ENCODE results near the gene ZBED2. TPM values are rescaled to one million over a fixed set of nuclear protein-coding genes. Genes with fewer than 3 reads are reported as not detected.

Gene ZBED2
- polyA plus RNA-seq, 1 donor (not counting 4 experiments of a cell fraction or from before 2014, with no cell fraction given) = 120 TPM

DNA sequence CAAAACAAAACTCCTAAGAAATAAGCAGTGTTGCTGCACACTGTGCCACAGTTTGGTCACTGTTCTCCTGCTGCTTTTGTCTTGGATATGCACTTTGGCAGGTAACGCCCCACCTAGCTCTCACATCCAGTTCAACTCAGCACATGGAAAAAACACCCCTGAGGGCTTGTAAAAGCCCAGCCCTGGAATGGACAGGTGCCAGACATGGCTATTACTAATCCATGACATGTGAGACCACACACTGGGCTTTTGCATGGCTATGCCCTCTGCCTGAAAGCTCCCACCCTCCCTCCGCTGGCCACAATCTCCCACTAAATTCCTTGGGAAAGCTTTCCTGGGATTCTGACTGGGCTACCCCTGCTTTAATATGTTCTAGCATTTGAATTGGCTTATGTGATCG is 24.7 kb upstream of the ZBED2 start:
- H2AFZ ChIP-seq (ENCODE audit: control insufficient read depth, low read length) = no peak overlapping the region
- no peaks in the 10 kb centered on the region for H4K20me1 ChIP-seq (ENCODE audit: control insufficient read depth, extremely low read depth, insufficient read depth, low read length)
- H3K4me3 ChIP-seq (ENCODE audit: control insufficient read depth in 2 of 3, extremely low read depth in 1 of 3, insufficient read depth in 2 of 3, low read depth in 1 of 3, low read length in 3 of 3) = no peak overlapping the region
- H3K9me3 ChIP-seq (ENCODE audit: control insufficient read depth, low read depth, low read length) = no peaks in the 10 kb centered on the region
- no peaks in the 10 kb centered on the region for H3K9me1 ChIP-seq (ENCODE audit: control insufficient read depth, extremely low read depth, insufficient read depth, low read length)
- no peaks in the 10 kb centered on the region for H3K79me2 ChIP-seq (ENCODE audit: control insufficient read depth, insufficient read depth, low read length)
- H3K27me3 ChIP-seq (ENCODE audit: control insufficient read depth, extremely low read depth, insufficient read depth, low read length) = no peaks in the 10 kb centered on the region
- H3K4me2 ChIP-seq (ENCODE audit: control insufficient read depth, extremely low read depth, insufficient read depth, low read depth, low read length) = no peak overlapping the region
- DNase-seq (ENCODE audit: low read depth, low spot score) = peak; percentile 72
- no peaks in the 10 kb centered on the region for H3K36me3 ChIP-seq (ENCODE audit: control insufficient read depth in 2 of 2, extremely low read depth in 1 of 2, insufficient read depth in 2 of 2, low read length in 2 of 2)
- dilution Hi-C loops (cut with MboI; ENCODE audit: extremely low pct_ligation_motif_present, low sequenced_read_pairs) = no loop called here
- peak overlapping the region; percentile 13 for H3K27ac ChIP-seq (ENCODE audit: control insufficient read depth, insufficient read depth, low read length)
- peaks cover 20% of the 10 kb centered on the region for H3K4me1 ChIP-seq (ENCODE audit: control insufficient read depth, extremely low read depth, insufficient read depth, low read length)
- no peak overlapping the region for H3K9ac ChIP-seq (ENCODE audit: control insufficient read depth, extremely low read depth, insufficient read depth, low read length)
- no peak for TF ChIP-seq EZH2 (IDR thresholded peaks at IDR 0.05; ENCODE audit: low read length)
- TF ChIP-seq, protein P1, sequence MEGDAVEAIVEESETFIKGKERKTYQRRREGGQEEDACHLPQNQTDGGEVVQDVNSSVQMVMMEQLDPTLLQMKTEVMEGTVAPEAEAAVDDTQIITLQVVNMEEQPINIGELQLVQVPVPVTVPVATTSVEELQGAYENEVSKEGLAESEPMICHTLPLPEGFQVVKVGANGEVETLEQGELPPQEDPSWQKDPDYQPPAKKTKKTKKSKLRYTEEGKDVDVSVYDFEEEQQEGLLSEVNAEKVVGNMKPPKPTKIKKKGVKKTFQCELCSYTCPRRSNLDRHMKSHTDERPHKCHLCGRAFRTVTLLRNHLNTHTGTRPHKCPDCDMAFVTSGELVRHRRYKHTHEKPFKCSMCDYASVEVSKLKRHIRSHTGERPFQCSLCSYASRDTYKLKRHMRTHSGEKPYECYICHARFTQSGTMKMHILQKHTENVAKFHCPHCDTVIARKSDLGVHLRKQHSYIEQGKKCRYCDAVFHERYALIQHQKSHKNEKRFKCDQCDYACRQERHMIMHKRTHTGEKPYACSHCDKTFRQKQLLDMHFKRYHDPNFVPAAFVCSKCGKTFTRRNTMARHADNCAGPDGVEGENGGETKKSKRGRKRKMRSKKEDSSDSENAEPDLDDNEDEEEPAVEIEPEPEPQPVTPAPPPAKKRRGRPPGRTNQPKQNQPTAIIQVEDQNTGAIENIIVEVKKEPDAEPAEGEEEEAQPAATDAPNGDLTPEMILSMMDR (optimal IDR thresholded peaks at IDR 0.05 in 1 of 3, IDR thresholded peaks at IDR 0.05 in 1 of 3, conservative IDR thresholded peaks at IDR 0.05 in 1 of 3; ENCODE audit: extremely low read depth in 1 of 3, insufficient read depth in 2 of 3, low read length in 3 of 3) = no peak
- peak; percentile 74 for FAIRE-seq

GRCh38 chr3:111618945-111619344 is 23.8 kb upstream of the ZBED2 start:
- dilution Hi-C loops (cut with MboI; ENCODE audit: extremely low pct_ligation_motif_present, low sequenced_read_pairs) = no loop called here
- Histone ChIP-seq H3K4me3 (ENCODE audit: control insufficient read depth in 2 of 3, extremely low read depth in 1 of 3, insufficient read depth in 2 of 3, low read depth in 1 of 3, low read length in 3 of 3) (no peak overlapping the region), H4K20me1 (ENCODE audit: control insufficient read depth, extremely low read depth, insufficient read depth, low read length) (no peaks in the 10 kb centered on the region), H3K4me2 (ENCODE audit: control insufficient read depth, extremely low read depth, insufficient read depth, low read depth, low read length) (no peak overlapping the region), H3K27ac (ENCODE audit: control insufficient read depth, insufficient read depth, low read length) (no peak overlapping the region), H3K36me3 (ENCODE audit: control insufficient read depth in 2 of 2, extremely low read depth in 1 of 2, insufficient read depth in 2 of 2, low read length in 2 of 2) (no peaks in the 10 kb centered on the region), H3K79me2 (ENCODE audit: control insufficient read depth, insufficient read depth, low read length) (no peaks in the 10 kb centered on the region), H3K27me3 (ENCODE audit: control insufficient read depth, extremely low read depth, insufficient read depth, low read length) (no peaks in the 10 kb centered on the region), H3K4me1 (ENCODE audit: control insufficient read depth, extremely low read depth, insufficient read depth, low read length) (peaks cover 20% of the 10 kb centered on the region), H3K9me1 (ENCODE audit: control insufficient read depth, extremely low read depth, insufficient read depth, low read length) (no peaks in the 10 kb centered on the region), H3K9me3 (ENCODE audit: control insufficient read depth, low read depth, low read length) (no peaks in the 10 kb centered on the region), H3K9ac (ENCODE audit: control insufficient read depth, extremely low read depth, insufficient read depth, low read length) (no peak overlapping the region), H2AFZ (ENCODE audit: control insufficient read depth, low read length) (no peak overlapping the region)
- no peak for TF ChIP-seq EZH2 (IDR thresholded peaks at IDR 0.05; ENCODE audit: low read length)
- TF ChIP-seq, protein P1 (optimal IDR thresholded peaks at IDR 0.05 in 1 of 3, IDR thresholded peaks at IDR 0.05 in 1 of 3, conservative IDR thresholded peaks at IDR 0.05 in 1 of 3; ENCODE audit: extremely low read depth in 1 of 3, insufficient read depth in 2 of 3, low read length in 3 of 3) = no peak
- DNase-seq (ENCODE audit: low read depth, low spot score) (no peak), FAIRE-seq (no peak)

Measured in keratinocyte (primary cell).